Astrocyte (in vitro differentiated cells and primary cell): ENCODE measurements around the gene DYNLT2. TPM values are rescaled to one million over a fixed set of nuclear protein-coding genes. Genes with fewer than 3 reads are reported as not detected.

Experiments used
- DNase-seq: peaks from one replicate; pipeline ENCODE4 v3.0.0-alpha.2; 2010; ENCODE audit warnings: low read depth
- FAIRE-seq: peaks from 2 replicates; lab custom pipeline; 2011; peaks lifted over from hg19 to GRCh38; lab: Jason Lieb, UNC
- H2AFZ ChIP-seq: 2 replicates; pipeline ENCODE4 v1.6.0; 2012; ENCODE audit warnings: low read depth, low read length, inconsistent platforms
- H3K27ac ChIP-seq: 2 replicates; pipeline ENCODE4 v1.5.1; 2011; ENCODE audit warnings: low read depth, low read length, inconsistent platforms
- H3K27me3 ChIP-seq: 2 replicates; pipeline ENCODE4 v1.6.0; 2011; ENCODE audit warnings: low read length, inconsistent platforms; ENCODE audit not compliant: insufficient read depth
- H3K36me3 ChIP-seq: 2 replicates; pipeline ENCODE4 v1.5.1; 2011; ENCODE audit warnings: low read length, inconsistent platforms; ENCODE audit not compliant: insufficient read depth
- H3K4me1 ChIP-seq: 2 replicates; pipeline ENCODE4 v1.5.1; 2011; ENCODE audit warnings: low read length, inconsistent platforms; ENCODE audit not compliant: insufficient read depth
- H3K4me2 ChIP-seq: 2 replicates; pipeline ENCODE4 v1.6.0; 2012; ENCODE audit warnings: low read length, inconsistent platforms
- H3K4me3 ChIP-seq: 2 replicates; pipeline ENCODE4 v1.5.1; 2011; ENCODE audit warnings: low read depth, mild to moderate bottlenecking, low read length, inconsistent platforms; ENCODE audit not compliant: insufficient read depth
- H3K79me2 ChIP-seq: 2 replicates; pipeline ENCODE4 v1.6.0; 2012; ENCODE audit warnings: mild to moderate bottlenecking, low read length, inconsistent platforms; ENCODE audit not compliant: insufficient read depth
- H3K9ac ChIP-seq: 2 replicates; pipeline ENCODE4 v1.6.0; 2012; ENCODE audit warnings: mild to moderate bottlenecking, low read length, inconsistent platforms
- H3K9me3 ChIP-seq: 2 replicates; pipeline ENCODE4 v1.5.1; 2012; ENCODE audit warnings: low read depth, mild to moderate bottlenecking, low read length, inconsistent platforms; ENCODE audit not compliant: insufficient read depth
- H4K20me1 ChIP-seq: 2 replicates; pipeline ENCODE4 v1.6.0; 2012; ENCODE audit warnings: low read length, inconsistent platforms; ENCODE audit not compliant: insufficient read depth
- H3K27ac Mint-ChIP-seq: one replicate; pipeline ENCODE4 v1.8.0; 2021; ENCODE audit warnings: mild to moderate bottlenecking, mixed read lengths; ENCODE audit not compliant: unreplicated experiment
- H3K27me3 Mint-ChIP-seq: one replicate; pipeline ENCODE4 v1.8.0; 2021; ENCODE audit warnings: low read depth, mixed read lengths; ENCODE audit not compliant: unreplicated experiment
- H3K36me3 Mint-ChIP-seq: one replicate; pipeline ENCODE4 v1.8.0; 2021; ENCODE audit warnings: low read depth, mixed read lengths; ENCODE audit not compliant: unreplicated experiment
- H3K4me1 Mint-ChIP-seq: one replicate; pipeline ENCODE4 v1.8.0; 2021; ENCODE audit warnings: low read depth, mixed read lengths; ENCODE audit not compliant: unreplicated experiment
- H3K4me3 Mint-ChIP-seq: one replicate; pipeline ENCODE4 v1.8.0; 2021; ENCODE audit warnings: mild to moderate bottlenecking, moderate library complexity, mixed read lengths; ENCODE audit not compliant: unreplicated experiment
- H3K9me3 Mint-ChIP-seq: one replicate; pipeline ENCODE4 v1.8.0; 2021; ENCODE audit warnings: mild to moderate bottlenecking, mixed read lengths; ENCODE audit not compliant: unreplicated experiment
- CTCF ChIP-seq: IDR thresholded peaks from 2 replicates; pipeline ENCODE4 v1.5.1; 2011; ENCODE audit warnings: low read depth, mild to moderate bottlenecking, inconsistent platforms, low read length, moderate library complexity; ENCODE audit not compliant: insufficient read depth
- EZH2 ChIP-seq: IDR thresholded peaks from 2 replicates; pipeline ENCODE4 v1.6.1; 2012; ENCODE audit warnings: mild to moderate bottlenecking, low read length, inconsistent platforms; ENCODE audit not compliant: insufficient read depth
- total RNA-seq: library from RNA; stranded (reverse); gene quantifications from 2 replicates; pipeline ENCODE4 v1.2.1, GENCODE V29; 2021

DYNLT2 gene
- total RNA-seq, 1 donor from 2014 or later, result 1.0 TPM

GRCh38 chr6:169763308-169763707 is 11.9 kb upstream of the DYNLT2 start:
- Mint-ChIP-seq H3K9me3 (no peaks in the 10 kb centered on the region), H3K27me3 (no peaks in the 10 kb centered on the region)
- DNase-seq, result no peak

GRCh38 chr6:169755162-169755561 is 3.8 kb upstream of the DYNLT2 start:
- no peak for FAIRE-seq
- Mint-ChIP-seq H3K36me3 (peaks cover 5% of the 10 kb centered on the region), H3K27ac (no peak overlapping the region), H3K9me3 (no peaks in the 10 kb centered on the region), H3K27me3 (no peaks in the 10 kb centered on the region), H3K4me3 (no peak overlapping the region), H3K4me1 (peaks cover 14% of the 10 kb centered on the region)
- Histone ChIP-seq H2AFZ (no peak overlapping the region), H4K20me1 (no peaks in the 10 kb centered on the region), H3K4me3 (no peak overlapping the region), H3K9me3 (no peaks in the 10 kb centered on the region), H3K36me3 (peaks cover 10% of the 10 kb centered on the region), H3K79me2 (peaks cover 17% of the 10 kb centered on the region), H3K4me1 (peaks cover 6% of the 10 kb centered on the region), H3K27ac (no peak overlapping the region), H3K4me2 (no peak overlapping the region), H3K9ac (no peak overlapping the region), H3K27me3 (no peaks in the 10 kb centered on the region)
- DNase-seq, result no peak
- TF ChIP-seq CTCF (no peak), EZH2 (no peak)

More at GRCh38 chr6:169763308-169763707, 11.9 kb upstream of the DYNLT2 start:
- Histone ChIP-seq H3K4me1 (no peaks in the 10 kb centered on the region), H3K36me3 (peaks cover 19% of the 10 kb centered on the region), H2AFZ (no peak overlapping the region), H3K9ac (no peak overlapping the region), H3K27ac (no peak overlapping the region), H3K79me2 (no peaks in the 10 kb centered on the region), H3K27me3 (no peaks in the 10 kb centered on the region), H3K4me2 (no peak overlapping the region), H3K4me3 (no peak overlapping the region), H4K20me1 (no peaks in the 10 kb centered on the region), H3K9me3 (no peaks in the 10 kb centered on the region)
- Mint-ChIP-seq H3K4me3 (no peak overlapping the region), H3K4me1 (no peaks in the 10 kb centered on the region), H3K36me3 (peaks cover 17% of the 10 kb centered on the region), H3K27ac (no peak overlapping the region)
- FAIRE-seq, result no peak
- no peak for TF ChIP-seq EZH2

GRCh38 chr6:169752074-169752623 is 777 bp upstream of the DYNLT2 start:
- FAIRE-seq (no peak), DNase-seq (no peak)
- H3K79me2 ChIP-seq, result peaks cover 19% of the 10 kb centered on the region
- H3K27ac ChIP-seq, result peak overlapping the region; percentile 93
- H3K4me2 ChIP-seq, result peak overlapping the region; percentile 88
- H3K36me3 ChIP-seq, result no peaks in the 10 kb centered on the region
- no peaks in the 10 kb centered on the region for H3K9me3 ChIP-seq
- peaks cover 2% of the 10 kb centered on the region for H3K36me3 Mint-ChIP-seq
- peaks cover 14% of the 10 kb centered on the region for H3K4me1 Mint-ChIP-seq
- peak overlapping the region; percentile 89 for H3K4me3 ChIP-seq
- peak overlapping the region; percentile 92 for H3K27ac Mint-ChIP-seq
- peak overlapping the region; percentile 94 for H2AFZ ChIP-seq
- peaks cover 6% of the 10 kb centered on the region for H3K4me1 ChIP-seq
- H3K9me3 Mint-ChIP-seq, result peaks cover 3% of the 10 kb centered on the region
- TF ChIP-seq CTCF (no peak), EZH2 (no peak)
- H3K4me3 Mint-ChIP-seq, result peak overlapping the region; percentile 88
- peak overlapping the region; percentile 97 for H3K9ac ChIP-seq
- no peaks in the 10 kb centered on the region for H4K20me1 ChIP-seq
- no peaks in the 10 kb centered on the region for H3K27me3 Mint-ChIP-seq
- no peaks in the 10 kb centered on the region for H3K27me3 ChIP-seq
